SK-N-MC (cell line): Measurements from ENCODE around the gene AGAP1.

Source experiments
- EZH2 ChIP-seq: fragments of 200-600 bp; sonication (generic); IDR thresholded peaks from one replicate; pipeline ENCODE4 v1.6.1; 2017; ENCODE audit warnings: antibody characterized with exemption
- POLR2AphosphoS5 ChIP-seq: IDR thresholded peaks from 2 replicates; pipeline ENCODE4 v1.6.1; 2012; ENCODE audit warnings: mild to moderate bottlenecking, low read depth, low read length, borderline replicate concordance

DNA sequence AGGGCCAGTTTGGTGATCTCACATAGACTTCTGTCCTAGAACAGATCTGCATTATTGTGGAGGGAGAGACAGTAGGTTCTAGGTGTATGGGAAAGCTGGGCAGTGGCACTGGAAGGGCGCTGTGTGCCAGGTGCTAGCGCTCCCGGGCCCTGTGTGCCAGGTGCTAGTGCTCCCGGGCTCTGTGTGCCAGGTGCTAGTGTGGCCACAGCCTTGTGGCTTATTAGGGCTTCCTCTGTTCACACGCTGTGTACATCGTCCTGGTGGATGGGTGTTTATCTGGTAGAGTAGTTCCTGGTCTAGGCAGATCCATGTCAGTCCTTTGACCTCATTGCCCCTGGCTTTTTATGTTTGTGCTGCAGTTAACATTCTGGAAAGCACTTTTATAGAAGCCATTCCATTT is 263.4 kb downstream of the AGAP1 start:
- TF ChIP-seq POLR2AphosphoS5 (no peak), EZH2 (no peak)
